KMS-11 (cell line): ENCODE results near the gene ARL8A.

Experiments used
- H2AFZ ChIP-seq: fragments of 200-600 bp; sonication (generic); 2 replicates; pipeline ENCODE4 v1.6.1; 2016; ENCODE audit warnings: antibody characterized with exemption, mixed run types, low read depth
- H3K27ac ChIP-seq: fragments of 200-600 bp; sonication (generic); 2 replicates; pipeline ENCODE4 v1.6.1; 2016; ENCODE audit warnings: mild to moderate bottlenecking, mixed run types
- H3K27me3 ChIP-seq: fragments of 200-600 bp; sonication (generic); 2 replicates; pipeline ENCODE4 v1.6.1; 2017; ENCODE audit warnings: mild to moderate bottlenecking, low read depth, mixed run types, moderate library complexity; ENCODE audit not compliant: insufficient read depth
- H3K36me3 ChIP-seq: fragments of 200-600 bp; sonication (generic); 2 replicates; pipeline ENCODE4 v1.6.1; 2017; ENCODE audit warnings: mild to moderate bottlenecking, mixed run types; ENCODE audit not compliant: insufficient read depth
- H3K4me1 ChIP-seq: fragments of 200-600 bp; sonication (generic); 2 replicates; pipeline ENCODE4 v1.6.1; 2016; ENCODE audit warnings: mild to moderate bottlenecking, low read depth, mixed run types; ENCODE audit not compliant: poor library complexity, severe bottlenecking
- H3K4me2 ChIP-seq: fragments of 200-600 bp; sonication (generic); 2 replicates; pipeline ENCODE4 v1.7.0; 2016; ENCODE audit warnings: mild to moderate bottlenecking, mixed run types
- H3K4me3 ChIP-seq: fragments of 200-600 bp; sonication (generic); IDR thresholded peaks from 2 replicates; pipeline ENCODE4 v1.6.1; 2017; ENCODE audit warnings: low read depth, low read length, mixed read lengths; ENCODE audit not compliant: insufficient read depth
- H3K79me2 ChIP-seq: fragments of 200-600 bp; sonication (generic); 2 replicates; pipeline ENCODE4 v1.6.1; 2016; ENCODE audit warnings: low read depth, mixed run types; ENCODE audit not compliant: insufficient read depth
- H3K9ac ChIP-seq: fragments of 200-600 bp; sonication (generic); 2 replicates; pipeline ENCODE4 v1.6.1; 2016; ENCODE audit warnings: mild to moderate bottlenecking, mixed run types
- H4K20me1 ChIP-seq: fragments of 200-600 bp; sonication (generic); 2 replicates; pipeline ENCODE4 v1.6.1; 2016; ENCODE audit warnings: mild to moderate bottlenecking, mixed run types; ENCODE audit not compliant: insufficient read depth
- CTCF ChIP-seq: fragments of 200-600 bp; sonication (generic); conservative IDR thresholded peaks from 2 replicates; pipeline ENCODE4 v1.6.1; 2017; ENCODE audit warnings: low read depth, mild to moderate bottlenecking, antibody characterized with exemption, low read length, moderate library complexity, mixed read lengths

Gene ARL8A

GRCh38 chr1:202123336-202123813 is 21.2 kb downstream of the ARL8A start:
- Histone ChIP-seq H3K36me3 (no peaks in the 10 kb centered on the region), H3K27ac (no peak overlapping the region), H3K4me2 (no peak overlapping the region), H3K27me3 (peaks cover 12% of the 10 kb centered on the region; the same call in 1 of the 2 replicates), H2AFZ (no peak overlapping the region), H3K9ac (no peak overlapping the region), H3K4me3 (no peak overlapping the region), H3K4me1 (peaks cover 4% of the 10 kb centered on the region), H3K79me2 (no peaks in the 10 kb centered on the region), H4K20me1 (no peaks in the 10 kb centered on the region)
- no peak for TF ChIP-seq CTCF

GRCh38 chr1:202122639-202123335 is 21.8 kb downstream of the ARL8A start, which contains the start of gene GPR37L1:
Gene GPR37L1 (plus strand): TSS chr1:202122917. CDS start chr1:202122964, 47 bp downstream.
- no peak within 1 kb of the TSS for H3K9ac ChIP-seq
- no peak for TF ChIP-seq CTCF
- H2AFZ ChIP-seq, result no peak within 1 kb of the TSS
- H3K79me2 ChIP-seq, result no peaks in the 10 kb centered on the region
- H3K27me3 ChIP-seq, result peaks cover 12% of the 10 kb centered on the region; the same call in 1 of the 2 replicates
- no peak within 1 kb of the TSS for H3K27ac ChIP-seq
- no peaks in the 10 kb centered on the region for H4K20me1 ChIP-seq
- no peaks in the 10 kb centered on the region for H3K36me3 ChIP-seq
- no peak within 1 kb of the TSS for H3K4me2 ChIP-seq
- H3K4me1 ChIP-seq, result peaks cover 4% of the 10 kb centered on the region
- no peak within 1 kb of the TSS for H3K4me3 ChIP-seq

- Histone ChIP-seq H3K4me3 (no peak overlapping the region), H3K4me2 (no peak overlapping the region), H3K9ac (no peak overlapping the region), H2AFZ (no peak overlapping the region), H3K27ac (no peak overlapping the region), H3K27me3 (peaks cover 12% of the 10 kb centered on the region; the same call in 1 of the 2 replicates), H3K4me1 (peaks cover 4% of the 10 kb centered on the region), H4K20me1 (no peaks in the 10 kb centered on the region), H3K79me2 (no peaks in the 10 kb centered on the region), H3K36me3 (no peaks in the 10 kb centered on the region)
- no peak for TF ChIP-seq CTCF
Measured at GRCh38 chr1:202121006-202121405, 23.5 kb downstream of the ARL8A start.

- Histone ChIP-seq H3K9ac (no peak overlapping the region), H3K27me3 (no peaks in the 10 kb centered on the region), H3K4me2 (no peak overlapping the region), H3K79me2 (no peaks in the 10 kb centered on the region), H3K4me3 (no peak overlapping the region), H3K36me3 (no peaks in the 10 kb centered on the region), H3K4me1 (peaks cover 30% of the 10 kb centered on the region), H2AFZ (no peak overlapping the region), H4K20me1 (no peaks in the 10 kb centered on the region), H3K27ac (no peak overlapping the region)
- TF ChIP-seq CTCF, result no peak
Measured at GRCh38 chr1:202117898-202118371, 26.6 kb downstream of the ARL8A start.
